Measurements from ENCODE around the gene TAT.

GRCh38 chr16:71623597-71623996, 46.7 kb upstream of the TAT start:
- TF ChIP-seq CTCF (IDR thresholded peaks at IDR 0.05; ENCODE audit: insufficient read depth, low read depth, low read length) (no peak), EZH2 (IDR thresholded peaks at IDR 0.05; ENCODE audit: insufficient read depth, low read length) (no peak)

All from astrocyte (in vitro differentiated cells and primary cell).